CD4-positive, alpha-beta T cell (primary cell): ENCODE results near the gene GMNN. TPM values are rescaled to one million over a fixed set of nuclear protein-coding genes. Genes with fewer than 3 reads are reported as not detected.

Source experiments
- ATAC-seq: fragments of 200-7000 bp; cut with Tn5 transposase; one replicate; pipeline ENCODE4 v1.10.0; 2022; ENCODE audit warnings: mild to moderate bottlenecking; ENCODE audit not compliant: poor library complexity
- CTCF ChIA-PET: fragments of 350-600 bp; sonication (Branson Sonifier 250); formaldehyde crosslinking; loops from one replicate; lab custom pipeline; 2021; ENCODE audit warnings: antibody characterized with exemption, inconsistent platforms; lab: Charles Lee
- POLR2A ChIA-PET: fragments of 350-600 bp; sonication (Branson Sonifier 250); formaldehyde crosslinking; loops from one replicate; lab custom pipeline; 2021; ENCODE audit warnings: antibody characterized with exemption, inconsistent platforms; lab: Charles Lee
- DNase-seq, 14 experiments: peaks; one replicate each; pipeline ENCODE4 v3.0.0-alpha.2; 2013 to 2020; ENCODE audit warnings: mixed read lengths in 2 of 14
- H3K27ac ChIP-seq, 2 donors: one replicate each; pipeline versions ENCODE4 v1.5.1 to v1.7.0; 2013; ENCODE audit warnings: low read length in 2 of 2, low read depth in 1 of 2, mild to moderate bottlenecking in 1 of 2
- H3K27me3 ChIP-seq, 2 experiments: 1 replicate in 1 of 2; 2 replicates in 1 of 2; pipeline versions ENCODE4 v1.6.1 to v1.7.0; 2013; ENCODE audit warnings: low read length in 2 of 2, control low read depth in 1 of 2, mild to moderate bottlenecking in 1 of 2, moderate library complexity in 1 of 2; ENCODE audit not compliant: insufficient read depth in 2 of 2, control insufficient read depth in 1 of 2
- H3K36me3 ChIP-seq: one replicate; pipeline ENCODE4 v1.6.1; 2013; ENCODE audit warnings: low read length, control low read depth; ENCODE audit not compliant: insufficient read depth
- H3K4me1 ChIP-seq: one replicate; pipeline ENCODE4 v1.6.1; 2013; ENCODE audit warnings: low read length, control low read depth; ENCODE audit not compliant: insufficient read depth
- H3K4me3 ChIP-seq: one replicate; pipeline ENCODE4 v1.5.1; 2013; ENCODE audit warnings: mild to moderate bottlenecking, low read length, moderate library complexity
- H3K9me3 ChIP-seq, 2 experiments: 1 replicate in 1 of 2; 2 replicates in 1 of 2; pipeline versions ENCODE4 v1.6.1 to v1.7.0; 2013; ENCODE audit warnings: low read length in 2 of 2, mild to moderate bottlenecking in 2 of 2, control low read depth in 1 of 2, moderate library complexity in 1 of 2; ENCODE audit not compliant: control insufficient read depth in 1 of 2, insufficient read depth in 1 of 2
- H3K27ac Mint-ChIP-seq: one replicate; pipeline ENCODE4 v1.8.0; 2020; ENCODE audit warnings: mixed read lengths
- H3K27me3 Mint-ChIP-seq: one replicate; pipeline ENCODE4 v1.8.0; 2021; ENCODE audit warnings: mixed read lengths
- H3K36me3 Mint-ChIP-seq: one replicate; pipeline ENCODE4 v1.8.0; 2021; ENCODE audit warnings: low read depth, mixed read lengths
- H3K4me1 Mint-ChIP-seq: one replicate; pipeline ENCODE4 v1.8.0; 2021; ENCODE audit warnings: low read depth, mixed read lengths
- H3K4me3 Mint-ChIP-seq: one replicate; pipeline ENCODE4 v1.8.0; 2020; ENCODE audit warnings: mild to moderate bottlenecking, mixed read lengths
- H3K9me3 Mint-ChIP-seq: one replicate; pipeline ENCODE4 v1.8.0; 2020; ENCODE audit warnings: mixed read lengths
- CTCF ChIP-seq: fragments of 200-600 bp; IDR thresholded peaks from one replicate; pipeline ENCODE4 v1.8.0; 2022; ENCODE audit warnings: antibody characterized with exemption, mild to moderate bottlenecking
- intact Hi-C, 2 experiments: fragments of 100-400 bp; cut with DNase I in 1 of 2; cut with micrococcal nuclease in 1 of 2; formaldehyde crosslinking; loops; one replicate each; pipeline versions ENCODE4 v1.15.1 to v1.9.0; 2023 to 2025; cut with DNase I, micrococcal nuclease
- total RNA-seq, 174 experiments: library from RNA in 2 of 174; stranded (reverse) in 2 of 174; gene quantifications; one replicate each; pipeline ENCODE4 v1.2.3 and lab custom pipeline; 2021 to 2026

GMNN gene
- total RNA-seq, 2 experiments from 2014 or later: 10.1 to 10.5 TPM

GRCh38 chr6:24775520-24776058, 852 bp downstream of the GMNN start:
- ATAC-seq (peak; percentile 11), DNase-seq (peak in 5 of 14 experiments; percentile 3 to 51 (median 31))
- ChIA-PET POLR2A (interaction anchor here (0.6 to 4.0 kb wide), 15 partner anchors 9 to 251 kb away, joined by 3 to 22 read pairs (median 4); partner anchors contain the start of genes ACOT13, ARMH2, C6orf62 and TDP2), CTCF (interaction anchor here (1.3 kb wide), 2 partner anchors 54 to 237 kb away, joined by 4 to 5 read pairs; no protein-coding TSS in a partner anchor)
- peaks cover 3% of the 10 kb centered on the region for H3K36me3 ChIP-seq
- peak overlapping the region; percentile 3 to 87 for H3K27ac ChIP-seq
- peak overlapping the region; percentile 99 for H3K4me3 Mint-ChIP-seq
- no peaks in the 10 kb centered on the region for H3K9me3 Mint-ChIP-seq
- H3K9me3 ChIP-seq: no peaks in the 10 kb centered on the region
- peaks cover 34% of the 10 kb centered on the region for H3K4me1 Mint-ChIP-seq
- peak overlapping the region; percentile 99 for H3K27ac Mint-ChIP-seq
- H3K4me1 ChIP-seq: peaks cover 15% of the 10 kb centered on the region
- no peak for TF ChIP-seq CTCF
- peaks cover 18% of the 10 kb centered on the region for H3K36me3 Mint-ChIP-seq
- peak overlapping the region; percentile 99 for H3K4me3 ChIP-seq
- no peaks in the 10 kb centered on the region for H3K27me3 ChIP-seq
- intact Hi-C loops: loop anchor here (1.0 to 5.0 kb wide), 4 partner anchors 54 to 297 kb away; no protein-coding TSS in a partner anchor
- H3K27me3 Mint-ChIP-seq: no peaks in the 10 kb centered on the region

GRCh38 chr6:24777227-24777626, 2.5 kb downstream of the GMNN start:
- no peak for TF ChIP-seq CTCF
- Histone ChIP-seq H3K4me1 (peaks cover 15% of the 10 kb centered on the region), H3K27me3 (no peaks in the 10 kb centered on the region), H3K9me3 (no peaks in the 10 kb centered on the region), H3K36me3 (peaks cover 12% of the 10 kb centered on the region), H3K27ac (no peak overlapping the region), H3K4me3 (no peak overlapping the region)
- Mint-ChIP-seq H3K9me3 (no peaks in the 10 kb centered on the region), H3K4me1 (peaks cover 34% of the 10 kb centered on the region), H3K27me3 (no peaks in the 10 kb centered on the region), H3K36me3 (peaks cover 25% of the 10 kb centered on the region), H3K4me3 (peak overlapping the region; percentile 20), H3K27ac (no peak overlapping the region)
- ChIA-PET POLR2A (no interaction called here), CTCF (no interaction called here)
- no peak for DNase-seq
- no peak for ATAC-seq
- intact Hi-C loops: loop anchor here in 1 of 2 experiments (5.0 kb wide), 2 partner anchors 250 to 295 kb away; no protein-coding TSS in a partner anchor

- intact Hi-C loops: loop anchor here in 1 of 2 experiments (5.0 kb wide), 2 partner anchors 249 to 294 kb away; no protein-coding TSS in a partner anchor
- Histone ChIP-seq H3K4me3 (no peak overlapping the region), H3K4me1 (peaks cover 15% of the 10 kb centered on the region), H3K27me3 (no peaks in the 10 kb centered on the region), H3K27ac (no peak overlapping the region), H3K9me3 (no peaks in the 10 kb centered on the region), H3K36me3 (peaks cover 12% of the 10 kb centered on the region)
- Mint-ChIP-seq H3K4me1 (peaks cover 34% of the 10 kb centered on the region), H3K9me3 (no peaks in the 10 kb centered on the region), H3K27me3 (no peaks in the 10 kb centered on the region), H3K36me3 (peaks cover 31% of the 10 kb centered on the region), H3K27ac (no peak overlapping the region), H3K4me3 (no peak overlapping the region)
- ChIA-PET POLR2A (interaction anchor here (0.6 to 1.3 kb wide), 2 partner anchors 57 to 1759 kb away, joined by 3 read pairs; no protein-coding TSS in a partner anchor), CTCF (no interaction called here)
- no peak for TF ChIP-seq CTCF
- DNase-seq (no peak), ATAC-seq (no peak)
Observed at GRCh38 chr6:24778121-24778520, 3.4 kb downstream of the GMNN start.
